HG02870 (cell line): ENCODE data around the gene CDH4.

Source experiments
- ATAC-seq: cut with Tn5 transposase; IDR thresholded peaks from one replicate; pipeline ENCODE4 v1.9.1; 2021; ENCODE audit warnings: mild to moderate bottlenecking, moderate library complexity; ENCODE audit not compliant: unreplicated experiment

The CDH4 gene

DNA sequence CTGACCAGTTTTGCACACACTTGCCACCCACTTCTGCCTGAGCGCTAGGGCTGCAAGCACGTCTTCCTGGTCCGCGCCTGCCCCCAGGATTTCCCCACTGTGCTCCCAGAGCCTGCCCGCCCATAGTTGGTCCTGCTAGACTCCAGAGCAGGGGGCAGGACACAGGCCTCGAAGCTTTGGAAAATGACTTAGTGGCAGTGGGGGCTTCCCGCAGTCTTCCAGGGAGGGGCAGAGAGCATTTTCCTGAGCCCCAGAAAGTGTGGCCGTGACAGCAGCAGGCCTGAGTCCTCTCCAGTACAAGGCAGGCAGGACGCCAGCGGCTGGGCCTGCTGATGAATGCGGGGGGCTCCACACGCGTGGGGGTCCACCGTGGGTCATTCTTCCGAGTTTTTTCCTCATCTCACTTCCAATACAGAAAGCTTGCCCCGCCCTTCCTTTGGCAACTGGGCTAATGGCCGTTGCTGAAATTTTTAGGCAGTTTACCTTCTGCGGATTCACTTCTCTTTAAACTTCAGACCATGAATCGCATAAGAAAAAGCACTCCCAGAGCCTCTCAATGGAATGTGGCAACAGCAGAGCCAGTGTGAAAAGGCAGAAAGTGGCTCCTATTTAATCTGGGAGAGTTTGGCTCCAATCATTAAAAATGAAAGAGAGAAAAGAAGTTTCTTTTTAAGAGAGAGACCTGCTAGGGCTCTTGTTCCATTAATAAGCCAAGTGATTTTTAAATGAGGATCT lies 383.8 kb downstream of the CDH4 start:
- ATAC-seq, result no peak

DNA sequence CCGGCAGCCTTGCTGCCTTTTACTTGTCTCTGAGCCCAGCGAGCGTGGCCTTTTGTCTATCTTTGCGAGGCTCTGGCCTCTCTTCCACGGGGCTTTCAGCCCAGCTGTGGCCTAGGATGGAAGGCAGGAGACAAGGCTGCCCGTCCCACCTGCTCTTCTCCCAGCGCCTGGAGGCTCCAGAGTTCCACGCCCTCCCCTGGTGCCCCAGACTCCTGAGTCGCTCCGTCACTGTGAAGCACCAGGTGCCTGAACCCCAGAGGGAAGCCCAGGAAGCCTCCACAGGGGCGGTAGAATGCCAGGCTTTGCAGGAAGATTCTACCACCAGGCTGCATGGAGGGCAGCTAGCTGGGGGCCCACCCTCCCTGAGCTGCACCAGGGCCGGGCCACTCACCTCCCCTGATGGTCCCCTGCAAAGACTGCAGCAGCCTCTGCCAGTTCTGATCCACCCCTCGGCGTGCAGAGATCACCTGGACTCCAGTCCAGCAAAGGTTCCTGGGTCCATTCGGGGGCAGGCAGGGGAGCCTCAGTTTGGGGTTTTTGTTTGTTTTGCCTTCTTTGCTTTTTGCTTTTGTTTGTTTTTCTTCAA lies 384.6 kb downstream of the CDH4 start:
- ATAC-seq, result no peak

DNA sequence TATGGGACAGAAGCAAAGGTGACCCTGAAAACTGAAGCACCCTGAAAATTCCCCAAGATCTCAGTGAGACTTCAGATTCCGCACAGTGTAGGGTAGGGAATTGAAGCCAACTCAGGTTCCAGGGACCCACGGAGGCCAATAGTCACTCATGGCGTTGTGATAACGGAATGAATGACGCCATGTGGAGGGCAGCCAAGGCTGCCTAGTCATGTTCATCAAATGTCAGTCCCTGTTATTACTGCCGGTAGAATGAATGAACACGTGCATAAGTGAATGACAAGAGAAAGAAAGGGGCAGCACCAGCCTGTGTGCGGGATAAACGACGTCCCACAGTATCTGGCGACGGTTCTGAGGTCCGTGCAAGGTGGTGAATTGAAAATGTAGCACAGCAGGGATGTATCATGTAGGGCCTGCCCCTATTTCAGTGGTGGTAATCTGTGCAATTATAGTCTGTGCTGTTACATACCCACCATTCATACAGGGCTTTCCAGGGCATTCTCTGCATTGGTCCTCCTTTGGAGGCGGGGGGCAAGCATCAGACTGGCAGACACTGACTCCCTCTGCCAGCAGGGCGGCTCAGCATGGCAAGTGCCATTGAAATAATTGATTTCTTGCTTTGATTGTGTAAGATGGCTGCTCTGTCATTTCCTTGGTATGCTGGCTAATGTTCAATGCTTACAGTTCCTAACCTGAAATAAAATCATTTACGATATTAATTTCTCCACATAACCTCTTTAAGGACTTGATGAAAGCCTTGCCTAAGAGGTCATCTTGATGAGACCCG lies 386.9 kb downstream of the CDH4 start:
- ATAC-seq, result no peak

DNA sequence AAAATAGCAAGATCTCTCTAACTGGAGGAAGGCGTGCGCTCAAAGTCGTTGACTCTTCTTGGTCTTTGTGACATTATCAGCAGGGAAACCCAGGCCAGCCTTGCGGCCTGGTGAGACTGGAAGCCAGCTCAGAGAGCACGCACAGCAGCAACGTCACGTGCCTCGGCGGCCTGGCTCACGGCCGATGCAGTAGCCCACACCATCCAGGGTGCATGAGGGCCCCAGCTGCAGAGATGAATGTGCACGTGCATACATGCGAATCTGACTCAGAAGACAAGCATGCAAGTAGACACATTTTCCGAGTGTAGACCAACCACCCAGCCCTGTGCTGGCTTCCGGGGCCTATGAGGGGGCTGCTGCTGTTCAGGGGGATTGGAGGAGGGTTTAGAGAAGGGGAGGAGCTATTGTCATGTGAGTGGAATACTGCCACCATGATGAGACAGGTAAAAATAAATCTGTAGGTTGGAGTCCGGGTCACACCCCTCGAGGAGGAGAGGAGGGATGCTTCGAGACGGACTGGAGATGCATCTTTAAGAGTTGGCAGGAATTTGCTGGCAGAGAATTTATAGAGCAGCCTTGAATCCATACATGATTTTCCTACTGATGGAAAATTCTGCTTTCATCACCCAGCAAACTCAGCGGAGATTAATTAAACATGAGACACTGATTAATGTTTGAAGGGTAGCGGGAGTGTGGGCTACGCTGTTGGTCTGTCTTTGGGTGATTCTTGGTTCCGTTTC lies 388.2 kb downstream of the CDH4 start:
- ATAC-seq, result no peak

DNA sequence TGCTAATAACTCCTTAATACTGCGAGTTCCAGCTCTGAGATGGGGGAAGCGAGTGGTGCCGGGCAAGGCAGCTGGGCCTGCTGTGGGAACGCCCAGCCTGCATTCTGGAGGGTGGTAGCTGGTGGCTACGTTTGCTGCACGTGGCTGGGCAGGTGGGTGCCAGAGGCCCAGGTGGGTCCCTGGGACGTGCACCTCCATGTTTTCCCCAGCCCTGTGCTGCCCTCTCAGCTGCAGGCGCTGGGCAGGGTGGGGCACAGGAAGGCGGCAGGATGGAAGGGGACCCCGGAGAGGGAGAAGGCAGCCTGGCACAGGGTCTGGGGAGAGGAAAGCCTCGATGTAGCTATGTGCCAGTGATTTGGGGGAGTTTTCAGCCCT lies 388.8 kb downstream of the CDH4 start:
- no peak for ATAC-seq

DNA sequence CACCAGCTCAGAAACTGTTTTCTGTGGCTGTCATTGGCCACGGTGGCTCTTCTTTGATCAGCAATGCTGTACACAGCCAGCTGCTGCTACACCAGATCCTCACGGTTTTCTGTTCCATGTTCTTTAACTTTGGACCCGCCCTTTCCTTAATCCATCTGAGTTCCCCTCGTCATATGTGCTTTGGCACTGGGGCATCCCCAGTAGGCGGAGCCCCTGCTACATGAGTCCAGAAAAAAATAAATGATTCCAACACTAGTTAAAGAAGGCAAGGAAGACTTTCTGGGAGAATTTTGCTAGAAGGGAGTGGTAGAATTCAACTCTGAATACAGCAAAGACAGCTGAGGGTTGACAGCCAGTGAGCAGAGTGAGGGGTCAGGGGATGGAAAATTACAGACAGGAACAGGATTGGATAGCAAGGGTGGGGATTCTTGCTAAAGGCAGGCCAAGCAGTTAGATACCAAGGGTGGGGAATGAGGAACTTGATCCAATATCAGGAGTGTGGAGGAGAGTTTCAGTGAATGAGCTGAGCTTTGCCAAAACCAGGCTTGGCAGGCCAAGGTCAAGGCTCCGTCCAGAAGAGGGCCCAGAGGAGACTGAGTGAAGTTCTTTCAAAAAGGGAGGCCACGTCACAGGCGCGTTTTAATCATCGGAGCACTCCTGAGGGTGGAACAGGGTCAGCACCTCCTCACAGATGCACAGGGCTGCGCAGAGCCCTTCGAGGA lies 391.8 kb downstream of the CDH4 start:
- no peak for ATAC-seq

DNA sequence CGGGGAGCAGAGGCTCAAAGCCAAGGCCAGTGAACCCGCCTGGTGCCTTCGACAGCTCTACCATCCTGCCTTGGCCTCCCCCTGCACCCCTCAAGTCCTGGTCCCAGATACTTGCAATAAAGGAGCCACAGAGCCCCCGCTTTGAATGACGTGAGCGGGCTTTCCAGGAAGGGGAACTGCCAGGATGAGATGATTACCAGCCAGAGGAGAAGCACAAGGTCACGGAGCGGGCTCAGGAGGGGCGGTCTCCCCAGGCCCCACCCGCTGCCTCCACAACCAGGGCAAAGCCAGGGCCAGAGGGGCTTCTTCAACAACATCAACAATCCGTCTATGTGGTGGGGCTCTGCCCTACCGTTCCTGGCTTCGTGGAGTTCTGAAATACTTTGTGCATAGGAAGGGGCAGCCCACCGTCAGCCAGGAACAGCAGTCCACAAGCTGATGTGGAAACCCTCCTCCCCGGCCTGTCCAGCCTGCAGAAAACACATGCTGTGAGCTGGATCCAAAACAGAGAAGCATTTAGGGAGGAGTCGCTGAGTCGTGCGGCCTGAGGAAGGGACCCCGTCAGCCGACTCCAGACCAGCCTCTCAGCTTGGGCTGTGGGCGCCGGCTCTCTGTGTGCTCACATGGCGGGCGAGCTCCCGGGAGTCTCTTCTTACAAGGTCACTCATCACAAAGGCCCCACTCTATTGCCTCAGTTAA lies 392.5 kb downstream of the CDH4 start:
- ATAC-seq, result no peak

DNA sequence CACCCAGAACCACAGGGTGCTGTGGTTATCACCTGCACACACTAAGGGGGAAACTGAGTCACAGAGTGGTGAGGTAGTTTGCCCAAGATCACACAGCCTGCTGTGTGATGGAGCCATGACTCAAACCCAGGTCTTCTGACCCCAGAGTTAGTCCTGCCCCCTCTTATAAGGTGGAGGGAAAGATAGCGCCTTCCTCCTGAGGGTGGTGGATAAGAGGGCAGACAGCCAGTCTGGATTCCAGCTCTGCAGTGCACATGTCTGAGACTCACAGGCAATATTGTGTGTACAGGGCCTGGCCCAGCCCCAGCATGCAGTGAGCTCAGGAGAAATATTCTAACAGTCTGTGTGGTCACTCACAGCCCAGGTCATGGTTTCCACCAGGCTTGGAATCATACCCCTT lies 393.7 kb downstream of the CDH4 start:
- no peak for ATAC-seq

DNA sequence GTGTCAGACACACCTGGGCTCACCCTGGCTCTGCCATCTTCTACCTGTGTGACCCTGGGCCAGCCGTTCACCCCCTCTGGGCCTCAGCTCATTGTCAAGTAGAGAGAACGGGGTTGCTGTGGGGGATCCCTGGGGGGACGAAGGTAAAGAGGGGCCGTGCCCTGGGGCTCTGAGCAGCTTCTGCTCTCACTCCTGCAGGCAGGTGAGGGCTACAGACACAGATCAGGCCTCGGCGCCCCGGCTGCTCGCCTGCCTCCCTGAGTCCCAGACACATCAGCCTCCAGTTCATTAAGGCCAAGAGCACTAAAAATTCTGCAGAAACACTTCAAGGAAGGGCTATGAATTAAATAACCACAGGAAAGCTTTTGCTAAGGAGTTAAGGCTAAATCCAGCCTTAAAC lies 394.4 kb downstream of the CDH4 start:
- no peak for ATAC-seq

DNA sequence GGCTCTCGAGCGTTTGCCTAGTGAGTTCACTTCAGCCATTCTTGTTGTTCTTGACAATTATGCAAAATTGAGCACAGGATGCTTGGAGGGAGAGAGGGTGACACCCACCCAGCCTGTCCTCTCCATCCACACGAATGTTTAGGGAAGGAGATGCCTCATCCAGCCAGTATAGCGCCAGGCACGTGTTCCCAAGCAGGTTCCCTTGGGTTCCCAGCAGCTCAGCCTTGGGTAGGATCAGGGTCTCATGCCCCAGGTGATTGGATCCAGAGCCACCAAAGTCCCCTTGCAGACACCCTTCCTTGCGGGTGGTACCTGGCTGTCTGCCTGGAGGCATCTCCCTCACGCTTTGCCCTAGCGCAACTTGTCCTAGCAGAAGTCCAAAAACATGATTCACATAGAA lies 394.9 kb downstream of the CDH4 start:
- no peak for ATAC-seq

DNA sequence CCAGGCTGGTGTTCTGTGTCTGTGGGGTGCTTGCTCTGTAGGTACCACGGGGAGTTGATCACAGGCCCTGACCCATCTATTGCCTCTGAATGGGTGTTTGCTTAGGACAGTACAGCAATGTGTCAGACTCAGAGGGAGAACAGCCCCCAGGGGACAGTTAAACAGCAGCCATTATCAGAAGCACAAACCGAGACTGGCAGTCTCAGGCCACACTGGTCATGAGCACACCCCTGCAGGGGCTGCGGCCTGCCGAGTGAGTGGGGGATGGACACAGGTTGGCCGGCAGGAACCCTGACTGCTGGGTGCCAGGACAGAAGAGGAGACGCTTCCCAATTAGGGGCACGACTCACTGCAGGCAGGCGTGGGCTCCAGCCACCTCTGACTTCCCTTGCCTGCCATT lies 395.6 kb downstream of the CDH4 start:
- no peak for ATAC-seq

DNA sequence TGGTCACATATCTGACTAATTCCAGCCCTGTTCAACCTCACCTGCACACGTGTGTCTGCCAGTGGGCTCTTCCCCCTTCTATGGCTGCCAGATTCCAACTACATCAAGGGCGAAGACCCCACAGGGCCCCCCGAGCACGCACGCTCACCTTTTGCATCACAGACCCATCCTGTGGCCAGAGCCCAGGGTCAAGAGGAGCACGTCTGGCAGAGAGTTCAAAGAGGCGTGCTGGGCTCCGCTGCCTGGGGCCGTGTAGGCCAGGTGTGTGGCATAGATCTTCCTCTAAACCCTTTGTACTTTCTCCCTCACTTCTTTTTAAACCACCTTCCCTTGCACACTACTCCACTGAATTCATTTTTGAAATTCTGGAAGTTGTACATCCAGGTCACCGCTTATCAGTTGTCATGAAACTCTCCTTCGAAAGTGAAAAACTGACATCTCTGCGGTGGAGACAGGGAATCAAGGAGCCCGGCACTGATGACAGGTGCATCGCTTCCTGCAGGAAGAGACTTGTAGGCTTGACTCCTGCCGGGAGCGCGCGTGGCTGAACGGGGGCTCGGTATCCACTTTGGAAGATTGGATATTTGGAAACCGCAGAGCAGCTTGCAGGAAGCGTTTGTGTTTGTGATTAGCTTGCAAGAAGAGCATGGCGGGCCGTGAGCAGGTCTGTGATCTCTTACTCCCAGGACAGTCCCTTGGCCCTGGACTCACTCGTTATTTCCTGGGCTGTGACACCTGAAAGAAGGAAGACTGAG lies 397.2 kb downstream of the CDH4 start:
- no peak for ATAC-seq

DNA sequence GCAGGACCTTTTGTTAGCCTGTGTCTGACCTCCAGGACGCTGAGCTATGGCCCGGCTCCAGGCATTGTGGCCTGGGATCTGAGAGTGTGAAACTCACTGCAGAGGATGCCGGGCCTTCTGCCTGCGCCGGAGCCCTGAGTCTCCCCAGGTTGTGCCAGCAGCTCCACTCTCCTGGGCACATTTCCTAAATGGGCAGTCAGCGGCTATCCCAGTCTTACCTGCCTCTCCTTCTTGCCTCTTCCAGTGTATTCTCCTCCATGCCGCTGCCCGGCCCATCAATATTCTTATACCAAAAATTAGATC lies 397.8 kb downstream of the CDH4 start:
- no peak for ATAC-seq

DNA sequence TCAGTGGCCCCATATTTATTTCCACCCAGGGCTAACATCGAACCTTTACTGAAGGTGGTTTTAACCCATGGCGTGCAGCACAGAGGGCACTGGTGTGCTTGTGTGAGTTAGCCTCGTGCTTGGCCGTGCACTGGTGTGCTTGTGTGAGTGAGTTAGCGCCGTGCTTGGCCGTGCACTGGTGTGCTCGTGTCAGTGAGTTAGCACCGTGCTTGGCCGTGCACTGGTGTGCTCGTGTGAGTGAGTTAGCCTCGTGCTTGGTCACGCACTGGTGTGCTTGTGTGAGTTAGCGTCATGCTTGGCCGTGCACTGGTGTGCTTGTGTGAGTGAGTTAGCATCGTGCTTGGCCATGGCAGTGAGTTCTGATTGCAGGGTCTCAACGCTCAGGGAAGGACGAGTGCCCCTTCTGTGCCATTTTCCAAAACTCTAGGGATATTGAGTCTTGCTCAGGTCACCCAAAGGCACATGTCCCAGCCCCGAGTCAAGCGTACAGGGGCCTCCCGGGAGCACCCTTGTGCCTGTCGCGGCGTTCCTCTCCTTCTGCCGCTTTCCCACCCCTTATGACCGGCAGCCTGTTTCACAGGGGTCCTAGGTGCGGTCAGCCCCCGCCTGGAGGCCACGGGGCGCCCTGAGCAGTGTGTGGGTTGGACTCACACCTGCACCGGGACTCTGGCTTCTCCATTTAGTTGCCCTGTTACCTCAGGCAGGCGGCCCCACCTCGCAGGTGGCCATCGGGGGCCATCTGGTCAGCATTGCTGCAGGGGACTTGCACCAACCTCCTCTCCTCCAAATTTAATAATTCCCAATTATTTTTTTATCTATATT lies 399.1 kb downstream of the CDH4 start:
- ATAC-seq, result no peak

DNA sequence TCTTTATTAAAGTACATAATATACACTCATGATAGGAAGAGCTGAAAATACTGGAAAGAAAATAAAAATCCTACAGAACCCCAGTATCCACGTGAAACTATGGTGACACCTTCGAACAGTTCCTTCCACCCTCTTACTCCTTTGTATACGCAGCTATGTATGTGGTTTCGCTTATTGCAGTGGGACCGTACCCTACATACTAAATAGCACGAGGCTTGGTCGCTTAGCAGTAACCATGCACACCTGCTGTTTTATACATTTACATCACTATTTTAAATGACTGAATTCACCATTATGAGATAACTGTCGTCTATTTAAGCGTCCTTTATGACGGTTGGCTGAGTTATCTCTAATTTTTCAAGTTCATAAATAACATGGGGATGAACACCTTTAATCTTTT lies 400.1 kb downstream of the CDH4 start:
- no peak for ATAC-seq

DNA sequence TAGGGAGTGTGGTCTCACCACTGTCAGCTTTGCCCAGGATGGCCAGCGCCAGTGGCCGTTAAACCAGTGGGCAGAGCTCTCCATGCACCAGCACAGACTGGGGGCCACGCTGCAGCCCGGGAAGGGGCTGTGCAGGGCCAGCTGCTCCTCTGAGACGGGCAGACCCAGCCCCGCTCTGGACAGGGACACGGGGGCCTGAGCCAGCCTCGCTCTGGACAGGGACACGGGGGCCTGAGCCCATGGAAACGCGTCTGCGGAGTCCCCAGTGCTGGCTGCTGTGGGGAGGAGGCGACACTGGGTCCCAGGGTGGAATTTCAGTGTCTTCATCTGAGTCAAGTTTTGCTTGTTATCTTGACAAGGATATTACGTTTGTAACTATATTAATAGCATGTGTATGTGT lies 402.7 kb downstream of the CDH4 start:
- no peak for ATAC-seq

DNA sequence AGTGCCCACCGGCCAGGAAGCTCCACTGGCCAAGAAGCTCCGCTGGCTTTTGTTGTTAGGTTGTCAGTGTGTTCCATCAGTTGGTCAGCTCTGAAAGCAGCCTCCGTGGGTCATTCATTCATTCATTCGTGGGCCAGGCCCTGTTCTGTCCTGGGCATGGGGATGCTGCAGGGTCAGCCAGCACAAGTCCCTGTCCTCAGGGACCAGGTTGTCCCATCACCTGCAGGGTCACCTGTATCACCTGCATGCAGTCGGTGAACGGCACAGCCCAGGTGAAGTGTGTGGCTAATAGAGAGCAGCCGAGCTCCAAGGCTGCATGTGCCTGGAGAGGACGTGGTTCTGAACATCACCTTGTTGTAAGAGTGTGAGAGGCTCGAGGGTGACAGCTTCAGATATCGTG lies 403.5 kb downstream of the CDH4 start:
- no peak for ATAC-seq

DNA sequence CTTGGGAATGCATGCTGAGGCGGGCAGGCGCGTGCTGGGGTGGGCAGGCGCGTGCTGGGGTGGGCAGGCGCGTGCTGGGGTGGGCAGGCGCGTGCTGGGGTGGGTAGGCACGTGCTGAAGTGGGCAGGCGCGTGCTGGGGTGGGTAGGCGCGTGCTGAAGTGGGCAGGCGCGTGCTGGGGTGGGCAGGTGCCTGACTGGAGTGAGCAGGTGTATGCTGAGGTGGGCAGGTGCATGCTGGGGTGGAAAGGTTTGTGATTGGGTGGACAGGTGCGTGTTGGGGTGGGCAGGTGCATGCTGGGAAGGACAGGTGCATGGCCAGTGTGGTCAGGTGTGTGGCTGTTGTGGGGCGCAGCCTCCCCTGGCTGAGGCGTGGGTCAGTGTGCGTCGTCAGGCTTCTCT lies 404.1 kb downstream of the CDH4 start:
- ATAC-seq, result no peak
